ENCODE data around the gene IFNGR2. TPM values are rescaled to one million over a fixed set of nuclear protein-coding genes. Genes with fewer than 3 reads are reported as not detected.

The IFNGR2 gene
- total and polyA plus RNA-seq, 2 experiments from 2014 or later = 21.9 to 29.4 TPM

DNA sequence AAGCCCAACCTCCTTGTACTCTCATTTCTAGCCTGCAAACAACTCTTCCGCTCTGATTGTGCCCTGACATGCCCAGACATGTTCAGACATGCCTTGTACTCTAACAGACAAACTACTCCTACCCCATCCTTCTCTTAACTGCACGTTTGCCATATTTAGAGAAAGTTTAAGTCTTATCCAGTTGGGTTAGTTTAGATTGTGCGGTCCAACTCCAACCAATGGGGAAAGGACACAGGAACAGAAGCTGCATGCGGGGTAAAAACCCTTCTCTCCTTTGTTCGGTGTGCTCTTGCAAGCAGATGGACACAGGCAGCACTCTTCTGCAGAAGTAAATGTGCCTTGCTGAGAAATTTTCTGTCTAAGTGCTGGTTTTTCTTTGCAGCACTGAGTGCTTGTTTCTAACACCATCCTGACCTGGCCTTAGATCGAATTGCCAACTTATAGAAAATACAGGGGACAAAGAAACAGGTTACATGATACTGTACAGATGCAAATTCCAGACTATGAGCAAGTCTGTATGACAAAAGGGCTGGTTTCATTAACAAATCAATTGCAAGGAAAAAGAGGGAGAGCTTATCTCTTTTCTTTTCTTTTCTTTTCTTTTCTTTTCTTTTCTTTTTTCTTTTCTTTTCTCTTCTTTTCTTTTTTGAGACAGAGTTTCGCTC lies 35.8 kb upstream of the IFNGR2 start (continued):
- TF ChIP-seq, protein P1, sequence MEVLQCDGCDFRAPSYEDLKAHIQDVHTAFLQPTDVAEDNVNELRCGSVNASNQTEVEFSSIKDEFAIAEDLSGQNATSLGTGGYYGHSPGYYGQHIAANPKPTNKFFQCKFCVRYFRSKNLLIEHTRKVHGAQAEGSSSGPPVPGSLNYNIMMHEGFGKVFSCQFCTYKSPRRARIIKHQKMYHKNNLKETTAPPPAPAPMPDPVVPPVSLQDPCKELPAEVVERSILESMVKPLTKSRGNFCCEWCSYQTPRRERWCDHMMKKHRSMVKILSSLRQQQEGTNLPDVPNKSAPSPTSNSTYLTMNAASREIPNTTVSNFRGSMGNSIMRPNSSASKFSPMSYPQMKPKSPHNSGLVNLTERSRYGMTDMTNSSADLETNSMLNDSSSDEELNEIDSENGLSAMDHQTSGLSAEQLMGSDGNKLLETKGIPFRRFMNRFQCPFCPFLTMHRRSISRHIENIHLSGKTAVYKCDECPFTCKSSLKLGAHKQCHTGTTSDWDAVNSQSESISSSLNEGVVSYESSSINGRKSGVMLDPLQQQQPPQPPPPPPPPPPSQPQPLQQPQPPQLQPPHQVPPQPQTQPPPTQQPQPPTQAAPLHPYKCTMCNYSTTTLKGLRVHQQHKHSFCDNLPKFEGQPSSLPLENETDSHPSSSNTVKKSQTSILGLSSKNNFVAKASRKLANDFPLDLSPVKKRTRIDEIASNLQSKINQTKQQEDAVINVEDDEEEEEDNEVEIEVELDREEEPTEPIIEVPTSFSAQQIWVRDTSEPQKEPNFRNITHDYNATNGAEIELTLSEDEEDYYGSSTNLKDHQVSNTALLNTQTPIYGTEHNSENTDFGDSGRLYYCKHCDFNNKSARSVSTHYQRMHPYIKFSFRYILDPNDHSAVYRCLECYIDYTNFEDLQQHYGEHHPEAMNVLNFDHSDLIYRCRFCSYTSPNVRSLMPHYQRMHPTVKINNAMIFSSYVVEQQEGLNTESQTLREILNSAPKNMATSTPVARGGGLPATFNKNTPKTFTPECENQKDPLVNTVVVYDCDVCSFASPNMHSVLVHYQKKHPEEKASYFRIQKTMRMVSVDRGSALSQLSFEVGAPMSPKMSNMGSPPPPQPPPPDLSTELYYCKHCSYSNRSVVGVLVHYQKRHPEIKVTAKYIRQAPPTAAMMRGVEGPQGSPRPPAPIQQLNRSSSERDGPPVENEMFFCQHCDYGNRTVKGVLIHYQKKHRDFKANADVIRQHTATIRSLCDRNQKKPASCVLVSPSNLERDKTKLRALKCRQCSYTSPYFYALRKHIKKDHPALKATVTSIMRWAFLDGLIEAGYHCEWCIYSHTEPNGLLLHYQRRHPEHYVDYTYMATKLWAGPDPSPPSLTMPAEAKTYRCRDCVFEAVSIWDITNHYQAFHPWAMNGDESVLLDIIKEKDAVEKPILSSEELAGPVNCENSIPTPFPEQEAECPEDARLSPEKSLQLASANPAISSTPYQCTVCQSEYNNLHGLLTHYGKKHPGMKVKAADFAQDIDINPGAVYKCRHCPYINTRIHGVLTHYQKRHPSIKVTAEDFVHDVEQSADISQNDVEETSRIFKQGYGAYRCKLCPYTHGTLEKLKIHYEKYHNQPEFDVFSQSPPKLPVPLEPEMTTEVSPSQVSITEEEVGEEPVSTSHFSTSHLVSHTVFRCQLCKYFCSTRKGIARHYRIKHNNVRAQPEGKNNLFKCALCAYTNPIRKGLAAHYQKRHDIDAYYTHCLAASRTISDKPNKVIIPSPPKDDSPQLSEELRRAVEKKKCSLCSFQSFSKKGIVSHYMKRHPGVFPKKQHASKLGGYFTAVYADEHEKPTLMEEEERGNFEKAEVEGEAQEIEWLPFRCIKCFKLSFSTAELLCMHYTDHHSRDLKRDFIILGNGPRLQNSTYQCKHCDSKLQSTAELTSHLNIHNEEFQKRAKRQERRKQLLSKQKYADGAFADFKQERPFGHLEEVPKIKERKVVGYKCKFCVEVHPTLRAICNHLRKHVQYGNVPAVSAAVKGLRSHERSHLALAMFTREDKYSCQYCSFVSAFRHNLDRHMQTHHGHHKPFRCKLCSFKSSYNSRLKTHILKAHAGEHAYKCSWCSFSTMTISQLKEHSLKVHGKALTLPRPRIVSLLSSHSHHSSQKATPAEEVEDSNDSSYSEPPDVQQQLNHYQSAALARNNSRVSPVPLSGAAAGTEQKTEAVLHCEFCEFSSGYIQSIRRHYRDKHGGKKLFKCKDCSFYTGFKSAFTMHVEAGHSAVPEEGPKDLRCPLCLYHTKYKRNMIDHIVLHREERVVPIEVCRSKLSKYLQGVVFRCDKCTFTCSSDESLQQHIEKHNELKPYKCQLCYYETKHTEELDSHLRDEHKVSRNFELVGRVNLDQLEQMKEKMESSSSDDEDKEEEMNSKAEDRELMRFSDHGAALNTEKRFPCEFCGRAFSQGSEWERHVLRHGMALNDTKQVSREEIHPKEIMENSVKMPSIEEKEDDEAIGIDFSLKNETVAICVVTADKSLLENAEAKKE (CRISPR knock-in tag; IDR thresholded peaks at IDR 0.05) = no peak
- TF ChIP-seq ZNF331 (CRISPR knock-in tag; IDR thresholded peaks at IDR 0.05; ENCODE audit: low read depth) (no peak), NANOG (IDR thresholded peaks at IDR 0.05; ENCODE audit: borderline replicate concordance) (no peak)
- TF ChIP-seq, protein P2, sequence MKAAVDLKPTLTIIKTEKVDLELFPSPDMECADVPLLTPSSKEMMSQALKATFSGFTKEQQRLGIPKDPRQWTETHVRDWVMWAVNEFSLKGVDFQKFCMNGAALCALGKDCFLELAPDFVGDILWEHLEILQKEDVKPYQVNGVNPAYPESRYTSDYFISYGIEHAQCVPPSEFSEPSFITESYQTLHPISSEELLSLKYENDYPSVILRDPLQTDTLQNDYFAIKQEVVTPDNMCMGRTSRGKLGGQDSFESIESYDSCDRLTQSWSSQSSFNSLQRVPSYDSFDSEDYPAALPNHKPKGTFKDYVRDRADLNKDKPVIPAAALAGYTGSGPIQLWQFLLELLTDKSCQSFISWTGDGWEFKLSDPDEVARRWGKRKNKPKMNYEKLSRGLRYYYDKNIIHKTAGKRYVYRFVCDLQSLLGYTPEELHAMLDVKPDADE (IDR thresholded peaks at IDR 0.05) = no peak
- TF ChIP-seq, protein P3, sequence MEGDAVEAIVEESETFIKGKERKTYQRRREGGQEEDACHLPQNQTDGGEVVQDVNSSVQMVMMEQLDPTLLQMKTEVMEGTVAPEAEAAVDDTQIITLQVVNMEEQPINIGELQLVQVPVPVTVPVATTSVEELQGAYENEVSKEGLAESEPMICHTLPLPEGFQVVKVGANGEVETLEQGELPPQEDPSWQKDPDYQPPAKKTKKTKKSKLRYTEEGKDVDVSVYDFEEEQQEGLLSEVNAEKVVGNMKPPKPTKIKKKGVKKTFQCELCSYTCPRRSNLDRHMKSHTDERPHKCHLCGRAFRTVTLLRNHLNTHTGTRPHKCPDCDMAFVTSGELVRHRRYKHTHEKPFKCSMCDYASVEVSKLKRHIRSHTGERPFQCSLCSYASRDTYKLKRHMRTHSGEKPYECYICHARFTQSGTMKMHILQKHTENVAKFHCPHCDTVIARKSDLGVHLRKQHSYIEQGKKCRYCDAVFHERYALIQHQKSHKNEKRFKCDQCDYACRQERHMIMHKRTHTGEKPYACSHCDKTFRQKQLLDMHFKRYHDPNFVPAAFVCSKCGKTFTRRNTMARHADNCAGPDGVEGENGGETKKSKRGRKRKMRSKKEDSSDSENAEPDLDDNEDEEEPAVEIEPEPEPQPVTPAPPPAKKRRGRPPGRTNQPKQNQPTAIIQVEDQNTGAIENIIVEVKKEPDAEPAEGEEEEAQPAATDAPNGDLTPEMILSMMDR (conservative IDR thresholded peaks at IDR 0.05; ENCODE audit: low read depth in 2 of 2) = no peak

DNA sequence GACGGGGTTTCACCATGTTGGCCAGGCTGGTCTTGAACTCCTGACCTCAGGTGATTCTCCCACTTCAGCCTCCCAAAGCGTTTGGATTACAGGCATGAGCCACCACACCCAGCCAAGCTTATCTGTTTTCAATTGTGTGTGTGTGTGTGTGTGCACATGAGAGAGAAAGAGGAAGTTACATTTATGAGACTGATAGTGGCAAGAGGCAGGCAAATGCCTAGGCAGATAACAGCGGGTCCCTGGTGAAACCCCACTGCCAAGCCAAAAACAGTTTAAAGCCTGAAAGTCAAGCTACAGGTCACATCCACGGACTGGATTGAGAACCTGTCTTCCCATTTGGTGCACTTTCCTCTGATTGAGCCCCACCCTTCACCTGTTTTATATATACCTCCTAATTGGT lies 35.1 kb upstream of the IFNGR2 start:
- Histone ChIP-seq H3K27me3 (ENCODE audit: insufficient read depth) (no peaks in the 10 kb centered on the region), H3K36me3 (ENCODE audit: insufficient read depth) (peaks cover 25% of the 10 kb centered on the region), H2AFZ (no peak overlapping the region), H3K4me3 (no peak overlapping the region), H3K4me1 (ENCODE audit: insufficient read depth) (no peaks in the 10 kb centered on the region), H3K9me2 (ENCODE audit: insufficient read depth) (no peaks in the 10 kb centered on the region), H3K79me2 (replicated peaks; ENCODE audit: insufficient read depth) (no peaks in the 10 kb centered on the region), H3K27ac (ENCODE audit: low read depth) (no peak overlapping the region; the same call in 1 of the 2 replicates), H3K4me2 (no peak overlapping the region), H4K20me1 (replicated peaks; ENCODE audit: insufficient read depth) (no peaks in the 10 kb centered on the region), H3F3A (replicated peaks; ENCODE audit: low read depth) (no peaks in the 10 kb centered on the region)
- Mint-ChIP-seq H3K4me3 (no peak overlapping the region), H3K36me3 (ENCODE audit: low read depth) (peaks cover 41% of the 10 kb centered on the region), H3K4me1 (no peaks in the 10 kb centered on the region), H3K27ac (no peak overlapping the region), H3K27me3 (ENCODE audit: insufficient read depth, low read depth, poor library complexity) (peaks cover 11% of the 10 kb centered on the region), H3K9me3 (peaks cover 65% of the 10 kb centered on the region)
- ATAC-seq (no peak), DNase-seq (ENCODE audit: low spot score) (no peak)
- TF ChIP-seq EZH2 (IDR thresholded peaks at IDR 0.05; ENCODE audit: low read depth, unreplicated experiment) (no peak), EZH2phosphoT487 (IDR thresholded peaks at IDR 0.05; ENCODE audit: unreplicated experiment) (no peak), STAT1 (IDR thresholded peaks at IDR 0.05; ENCODE audit: unreplicated experiment) (no peak)
- TF ChIP-seq, protein P3 (conservative IDR thresholded peaks at IDR 0.05; ENCODE audit: low read depth in 2 of 2) = no peak
- TF ChIP-seq, protein P4, sequence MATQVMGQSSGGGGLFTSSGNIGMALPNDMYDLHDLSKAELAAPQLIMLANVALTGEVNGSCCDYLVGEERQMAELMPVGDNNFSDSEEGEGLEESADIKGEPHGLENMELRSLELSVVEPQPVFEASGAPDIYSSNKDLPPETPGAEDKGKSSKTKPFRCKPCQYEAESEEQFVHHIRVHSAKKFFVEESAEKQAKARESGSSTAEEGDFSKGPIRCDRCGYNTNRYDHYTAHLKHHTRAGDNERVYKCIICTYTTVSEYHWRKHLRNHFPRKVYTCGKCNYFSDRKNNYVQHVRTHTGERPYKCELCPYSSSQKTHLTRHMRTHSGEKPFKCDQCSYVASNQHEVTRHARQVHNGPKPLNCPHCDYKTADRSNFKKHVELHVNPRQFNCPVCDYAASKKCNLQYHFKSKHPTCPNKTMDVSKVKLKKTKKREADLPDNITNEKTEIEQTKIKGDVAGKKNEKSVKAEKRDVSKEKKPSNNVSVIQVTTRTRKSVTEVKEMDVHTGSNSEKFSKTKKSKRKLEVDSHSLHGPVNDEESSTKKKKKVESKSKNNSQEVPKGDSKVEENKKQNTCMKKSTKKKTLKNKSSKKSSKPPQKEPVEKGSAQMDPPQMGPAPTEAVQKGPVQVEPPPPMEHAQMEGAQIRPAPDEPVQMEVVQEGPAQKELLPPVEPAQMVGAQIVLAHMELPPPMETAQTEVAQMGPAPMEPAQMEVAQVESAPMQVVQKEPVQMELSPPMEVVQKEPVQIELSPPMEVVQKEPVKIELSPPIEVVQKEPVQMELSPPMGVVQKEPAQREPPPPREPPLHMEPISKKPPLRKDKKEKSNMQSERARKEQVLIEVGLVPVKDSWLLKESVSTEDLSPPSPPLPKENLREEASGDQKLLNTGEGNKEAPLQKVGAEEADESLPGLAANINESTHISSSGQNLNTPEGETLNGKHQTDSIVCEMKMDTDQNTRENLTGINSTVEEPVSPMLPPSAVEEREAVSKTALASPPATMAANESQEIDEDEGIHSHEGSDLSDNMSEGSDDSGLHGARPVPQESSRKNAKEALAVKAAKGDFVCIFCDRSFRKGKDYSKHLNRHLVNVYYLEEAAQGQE (IDR thresholded peaks at IDR 0.05; ENCODE audit: unreplicated experiment) = no peak
